Keratinocyte (primary cell): ENCODE results near the gene FNBP1. TPM values are rescaled to one million over a fixed set of nuclear protein-coding genes. Genes with fewer than 3 reads are reported as not detected.
A peak's percentile ranks its signal among the peaks of the same experiment; 100 is the strongest.

Source experiments
- DNase-seq: peaks from one replicate; pipeline ENCODE4 v3.0.0-alpha.2; 2011; ENCODE audit warnings: low read depth, missing footprints, low spot score
- FAIRE-seq: peaks from 2 replicates; lab custom pipeline; 2011; peaks lifted over from hg19 to GRCh38; lab: Jason Lieb, UNC
- H2AFZ ChIP-seq: 2 replicates; pipeline ENCODE4 v1.6.0; 2012; ENCODE audit warnings: low read length, control low read depth, inconsistent platforms; ENCODE audit not compliant: control insufficient read depth
- H3K27ac ChIP-seq: 2 replicates; pipeline ENCODE4 v1.5.1; 2011; ENCODE audit warnings: low read length; ENCODE audit not compliant: control insufficient read depth, insufficient read depth
- H3K27me3 ChIP-seq: 3 replicates; pipeline ENCODE4 v1.6.0; 2011; ENCODE audit warnings: low read length; ENCODE audit not compliant: control insufficient read depth, insufficient read depth; ENCODE audit errors: extremely low read depth
- H3K36me3 ChIP-seq, 2 experiments: 2 replicates in 1 of 2; 3 replicates in 1 of 2; pipeline ENCODE4 v1.5.1; 2011; ENCODE audit warnings: low read length in 2 of 2, mild to moderate bottlenecking in 1 of 2; ENCODE audit not compliant: control insufficient read depth in 2 of 2, insufficient read depth in 2 of 2; ENCODE audit errors: extremely low read depth in 1 of 2
- H3K4me1 ChIP-seq: 3 replicates; pipeline ENCODE4 v1.5.1; 2011; ENCODE audit warnings: low read length; ENCODE audit not compliant: control insufficient read depth, insufficient read depth; ENCODE audit errors: extremely low read depth
- H3K4me2 ChIP-seq: 3 replicates; pipeline ENCODE4 v1.6.0; 2011; ENCODE audit warnings: low read depth, low read length; ENCODE audit not compliant: control insufficient read depth, insufficient read depth; ENCODE audit errors: extremely low read depth
- H3K4me3 ChIP-seq, 3 experiments: fragments of 200-600 bp in 1 of 3; sonication (generic) in 1 of 3; 2 replicates in 2 of 3; 3 replicates in 1 of 3; pipeline ENCODE4 v1.5.1; 2011 to 2016; ENCODE audit warnings: low read length in 3 of 3, mild to moderate bottlenecking in 3 of 3, control low read depth in 2 of 3, inconsistent platforms in 1 of 3, low read depth in 1 of 3, mixed read lengths in 1 of 3, mixed run types in 1 of 3, moderate library complexity in 1 of 3; ENCODE audit not compliant: control insufficient read depth in 2 of 3, insufficient read depth in 2 of 3; ENCODE audit errors: extremely low read depth in 1 of 3
- H3K79me2 ChIP-seq: 2 replicates; pipeline ENCODE4 v1.6.0; 2012; ENCODE audit warnings: low read length; ENCODE audit not compliant: control insufficient read depth, insufficient read depth
- H3K9ac ChIP-seq: 3 replicates; pipeline ENCODE4 v1.6.0; 2011; ENCODE audit warnings: low read length; ENCODE audit not compliant: control insufficient read depth, insufficient read depth; ENCODE audit errors: extremely low read depth
- H3K9me1 ChIP-seq: 3 replicates; pipeline ENCODE4 v1.6.0; 2011; ENCODE audit warnings: low read length; ENCODE audit not compliant: control insufficient read depth, insufficient read depth; ENCODE audit errors: extremely low read depth
- H3K9me3 ChIP-seq: 2 replicates; pipeline ENCODE4 v1.5.1; 2012; ENCODE audit warnings: low read depth, low read length; ENCODE audit not compliant: control insufficient read depth
- H4K20me1 ChIP-seq: 3 replicates; pipeline ENCODE4 v1.6.0; 2011; ENCODE audit warnings: low read length; ENCODE audit not compliant: control insufficient read depth, insufficient read depth; ENCODE audit errors: extremely low read depth
- CTCF ChIP-seq, 3 experiments: IDR thresholded peaks in 1 of 3; conservative IDR thresholded peaks in 1 of 3; optimal IDR thresholded peaks in 1 of 3; 2 replicates in 2 of 3; 3 replicates in 1 of 3; pipeline versions ENCODE3 to v1.5.1; 2011; ENCODE audit warnings: low read length in 3 of 3, mild to moderate bottlenecking in 3 of 3, moderate library complexity in 2 of 3, control low read depth in 1 of 3, inconsistent platforms in 1 of 3; ENCODE audit not compliant: insufficient read depth in 2 of 3; ENCODE audit errors: extremely low read depth in 1 of 3
- EZH2 ChIP-seq: IDR thresholded peaks from one replicate; pipeline ENCODE4 v1.6.1; 2012; ENCODE audit warnings: inconsistent platforms, mild to moderate bottlenecking, low read length, moderate library complexity
- dilution Hi-C: fragments of 300-500 bp; cut with MboI; formaldehyde crosslinking; loops from one replicate; pipeline ENCODE4 v1.7.0; 2020; ENCODE audit warnings: low sequenced_read_pairs; ENCODE audit not compliant: extremely low pct_ligation_motif_present
- polyA plus RNA-seq, 5 experiments: library from polyadenylated mRNA; depleted of rRNA in 3 of 5; stranded (reverse) in 3 of 5; stranded (forward) in 1 of 5; unstranded in 1 of 5; fragments of >200 nt; gene quantifications; 1 replicate in 1 of 5; 2 replicates in 3 of 5; 3 replicates in 1 of 5; pipeline versions ENCODE4 v1.2.1 to v1.2.3, GENCODE V29; 2011 to 2012; ENCODE audit warnings: missing spikeins in 2 of 5, low read depth in 1 of 5, low replicate concordance in 1 of 5

FNBP1 gene
- polyA plus RNA-seq, 1 donor (not counting 4 experiments of a cell fraction or from before 2014, with no cell fraction given): 9.6 TPM

GRCh38 chr9:129910628-129911567 is 132.1 kb downstream of the FNBP1 start:
- Histone ChIP-seq H4K20me1 (no peaks in the 10 kb centered on the region), H3K79me2 (no peaks in the 10 kb centered on the region), H3K27me3 (no peaks in the 10 kb centered on the region), H3K4me1 (peaks cover 19% of the 10 kb centered on the region), H3K9me3 (no peaks in the 10 kb centered on the region), H3K27ac (peak overlapping the region; percentile 51), H3K9ac (no peak overlapping the region), H3K4me3 (no peak overlapping the region), H2AFZ (no peak overlapping the region), H3K9me1 (no peaks in the 10 kb centered on the region), H3K36me3 (no peaks in the 10 kb centered on the region), H3K4me2 (no peak overlapping the region)
- TF ChIP-seq CTCF (optimal IDR thresholded peaks at IDR 0.05 in 1 of 3, IDR thresholded peaks at IDR 0.05 in 1 of 3, conservative IDR thresholded peaks at IDR 0.05 in 1 of 3; ENCODE audit: extremely low read depth in 1 of 3, insufficient read depth in 2 of 3, low read length in 3 of 3) (no peak), EZH2 (no peak)
- DNase-seq: peak; percentile 91
- dilution Hi-C loops: no loop called here
- FAIRE-seq: peak; percentile 93

- H3K27me3 ChIP-seq: no peaks in the 10 kb centered on the region
- H3K9me1 ChIP-seq: no peaks in the 10 kb centered on the region
- peak overlapping the region; percentile 39 for H3K27ac ChIP-seq
- no peak overlapping the region for H2AFZ ChIP-seq
- no peaks in the 10 kb centered on the region for H3K79me2 ChIP-seq
- dilution Hi-C loops: no loop called here
- TF ChIP-seq CTCF (optimal IDR thresholded peaks at IDR 0.05 in 1 of 3, IDR thresholded peaks at IDR 0.05 in 1 of 3, conservative IDR thresholded peaks at IDR 0.05 in 1 of 3; ENCODE audit: extremely low read depth in 1 of 3, insufficient read depth in 2 of 3, low read length in 3 of 3) (no peak), EZH2 (no peak)
- DNase-seq: no peak
- no peaks in the 10 kb centered on the region for H3K9me3 ChIP-seq
- FAIRE-seq: no peak
- no peaks in the 10 kb centered on the region for H3K36me3 ChIP-seq
- H3K4me1 ChIP-seq: peaks cover 19% of the 10 kb centered on the region
- no peaks in the 10 kb centered on the region for H4K20me1 ChIP-seq
- H3K9ac ChIP-seq: no peak overlapping the region
- no peak overlapping the region for H3K4me2 ChIP-seq
- no peak overlapping the region for H3K4me3 ChIP-seq
These were observed 133.1 kb downstream of the FNBP1 start for GRCh38 chr9:129909851-129910250.
